OCI-M2 (cell line): ENCODE data around the gene HSF2BP.
"Not testable (repeated sequence)": the region's sequence is repeated elsewhere in the genome, so short reads cannot be mapped to it uniquely, and the experiment has no call there.

Experiments
- DNase-seq: peaks from one replicate; lab custom pipeline; 2025; ENCODE audit not compliant: unreplicated experiment; lab: John Stamatoyannopoulos, UW

The HSF2BP gene

DNA sequence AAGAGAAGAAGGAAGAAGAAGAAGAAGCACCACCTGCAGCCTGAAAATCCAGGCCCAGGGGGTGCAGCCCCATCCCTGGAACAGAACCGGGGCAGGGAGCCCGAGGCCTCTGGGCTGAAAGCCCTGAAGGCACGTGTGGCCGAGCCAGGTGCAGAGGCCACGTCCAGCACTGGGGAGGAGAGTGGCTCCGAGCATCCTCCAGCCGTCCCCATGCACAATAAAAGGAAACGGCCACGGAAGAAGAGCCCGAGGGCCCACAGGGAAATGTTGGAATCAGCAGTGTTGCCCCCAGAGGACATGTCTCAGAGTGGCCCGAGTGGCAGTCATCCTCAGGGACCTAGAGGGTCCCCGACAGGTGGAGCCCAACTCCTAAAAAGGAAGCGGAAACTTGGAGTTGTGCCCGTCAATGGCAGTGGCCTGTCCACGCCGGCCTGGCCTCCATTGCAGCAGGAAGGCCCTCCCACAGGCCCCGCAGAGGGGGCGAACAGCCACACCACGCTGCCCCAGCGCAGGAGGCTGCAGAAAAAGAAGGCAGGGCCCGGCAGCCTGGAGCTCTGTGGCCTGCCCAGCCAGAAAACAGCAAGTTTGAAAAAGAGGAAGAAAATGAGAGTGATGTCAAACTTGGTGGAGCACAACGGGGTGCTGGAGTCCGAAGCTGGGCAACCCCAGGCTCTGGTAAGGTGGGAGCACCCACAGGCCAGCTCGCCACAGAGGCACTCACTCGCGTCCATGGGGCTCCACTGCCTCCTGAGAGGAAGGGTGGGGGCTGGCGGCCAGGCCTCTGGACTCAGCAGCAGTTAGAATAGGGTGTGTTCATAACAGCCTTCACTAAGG is 28.5 kb upstream of the HSF2BP start:
- no peak for DNase-seq

DNA sequence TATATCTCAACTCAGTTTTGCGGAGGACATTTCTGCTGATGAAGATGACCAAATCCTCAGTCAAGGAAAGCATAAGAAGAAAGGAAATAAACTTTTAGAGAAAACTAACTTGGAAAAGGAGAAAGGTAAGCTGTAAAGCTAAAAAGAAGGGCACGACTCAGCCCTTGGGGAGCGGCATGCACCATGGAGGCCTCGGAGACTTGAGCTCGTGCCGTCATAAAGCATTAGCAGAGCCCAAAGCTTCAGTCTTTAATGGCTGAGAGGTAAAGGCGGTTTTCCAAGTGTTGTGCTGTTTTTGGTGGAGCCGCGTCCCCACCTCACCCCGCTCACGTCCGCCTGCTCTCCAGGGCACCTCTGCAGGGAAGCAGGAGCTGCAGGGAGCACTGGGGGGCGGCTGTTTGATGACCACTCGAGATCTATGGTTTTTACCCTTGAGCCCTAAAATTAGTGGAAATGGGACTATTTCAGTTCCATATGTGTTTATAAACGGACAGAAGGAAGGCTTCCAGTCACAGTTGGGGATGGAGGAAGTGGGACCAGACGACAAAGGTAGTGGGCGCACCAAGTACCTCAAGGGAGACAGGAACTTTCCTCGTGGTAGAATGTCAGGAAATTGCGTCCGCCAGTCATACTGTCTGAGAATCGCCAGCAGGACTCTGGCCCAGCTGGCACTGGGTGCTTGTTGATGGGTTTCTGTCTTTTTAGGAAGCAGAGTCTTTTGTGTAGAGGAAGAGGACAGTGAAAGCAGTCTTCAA is 27.7 kb upstream of the HSF2BP start:
- no peak for DNase-seq

DNA sequence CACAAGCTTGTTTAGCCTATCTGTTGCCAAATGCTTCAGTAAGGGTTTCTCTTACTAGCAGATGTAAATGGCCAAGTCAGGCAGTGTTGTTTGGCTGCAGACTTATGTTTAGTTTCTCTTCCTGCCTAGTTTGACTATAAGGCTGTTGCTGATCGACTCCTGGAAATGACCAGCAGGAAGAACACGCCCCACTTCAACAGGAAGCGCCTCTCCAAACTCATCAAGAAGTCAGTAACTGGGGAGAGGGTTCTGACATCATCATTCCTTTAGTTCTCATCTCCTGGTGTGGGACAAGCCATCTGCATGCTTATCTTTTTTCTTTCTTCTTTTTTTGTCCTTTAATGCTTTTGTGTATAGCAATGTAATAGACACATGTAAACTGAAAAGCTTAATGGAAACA is 25.1 kb upstream of the HSF2BP start:
- DNase-seq: no peak

DNA sequence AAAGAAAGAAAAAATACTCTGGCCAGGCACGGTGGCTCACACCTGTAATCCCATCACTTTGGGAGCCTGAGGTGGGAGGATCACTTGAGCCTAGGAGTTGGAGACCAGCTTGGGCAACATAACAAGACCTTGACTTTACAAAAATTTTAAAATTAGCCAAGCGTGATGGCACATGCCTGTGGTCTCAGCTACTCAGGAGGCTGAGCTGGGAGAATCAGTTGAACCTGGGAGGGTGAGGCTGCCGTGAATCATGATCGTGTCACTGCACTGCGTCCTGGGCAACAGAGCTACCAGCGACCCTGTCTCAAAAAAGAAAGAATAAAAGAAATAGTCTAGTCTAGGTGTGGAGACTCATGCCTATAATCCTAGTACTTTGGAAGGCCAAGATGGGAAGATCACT is 22.4 kb upstream of the HSF2BP start:
- no peak for DNase-seq

DNA sequence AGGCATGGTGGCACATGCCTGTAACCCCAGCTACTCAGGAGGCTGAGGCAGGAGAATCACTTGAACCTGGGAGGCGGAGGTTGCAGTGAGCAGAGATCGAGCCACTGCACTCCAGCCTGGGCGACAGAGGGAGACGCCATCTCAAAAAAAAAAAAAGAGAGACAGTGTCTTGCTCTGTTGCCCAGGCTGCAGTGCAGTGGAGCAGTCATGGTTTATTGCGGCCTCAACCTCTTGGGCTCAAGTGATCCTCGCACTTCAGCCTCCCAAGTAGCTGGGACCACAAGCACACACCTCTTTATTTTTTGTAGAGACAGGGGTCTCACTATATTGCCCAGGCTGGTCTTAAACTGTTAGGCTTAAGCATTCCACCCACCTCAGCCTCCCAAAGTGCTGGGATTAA is 21.1 kb upstream of the HSF2BP start:
- not testable (repeated sequence) for DNase-seq

DNA sequence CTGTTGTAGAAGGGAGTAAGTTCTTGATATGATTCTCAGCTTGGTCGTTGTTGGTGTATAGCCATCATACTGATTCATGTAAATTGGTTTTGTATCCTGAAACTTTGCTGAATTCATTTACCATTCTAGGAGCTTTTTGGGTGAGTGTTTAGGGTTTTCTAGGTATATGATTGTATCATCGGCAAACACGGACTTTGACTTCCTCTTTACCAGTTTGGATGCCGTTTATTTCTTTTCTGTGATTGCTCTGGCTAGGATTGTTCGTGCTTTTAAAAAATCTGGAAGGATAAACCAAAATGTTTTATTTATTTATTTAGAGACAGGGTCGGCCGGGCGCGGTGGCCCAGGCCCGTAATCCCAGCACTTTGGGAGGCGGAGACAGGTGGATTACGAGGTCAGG is 20.7 kb upstream of the HSF2BP start:
- no peak for DNase-seq

DNA sequence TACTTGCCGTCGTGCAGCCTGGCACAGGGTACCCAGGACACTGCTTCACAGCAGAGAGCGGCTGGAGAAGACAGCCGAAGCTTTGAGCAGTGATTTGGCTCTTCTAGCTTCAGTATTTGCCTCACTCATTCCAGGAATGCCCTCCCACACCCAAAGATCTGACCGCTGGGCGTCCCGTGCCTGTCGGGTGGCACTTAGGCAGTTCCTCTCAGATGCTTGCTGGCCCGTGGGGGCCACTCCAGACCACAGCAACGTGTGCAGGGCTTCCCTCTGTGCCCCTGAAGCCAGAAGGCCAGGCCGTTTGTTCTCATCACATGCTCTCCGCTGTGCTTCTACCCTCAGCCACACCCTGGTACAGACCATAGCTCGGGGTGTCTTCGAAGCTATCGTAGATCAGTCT is 17.1 kb upstream of the HSF2BP start:
- no peak for DNase-seq

DNA sequence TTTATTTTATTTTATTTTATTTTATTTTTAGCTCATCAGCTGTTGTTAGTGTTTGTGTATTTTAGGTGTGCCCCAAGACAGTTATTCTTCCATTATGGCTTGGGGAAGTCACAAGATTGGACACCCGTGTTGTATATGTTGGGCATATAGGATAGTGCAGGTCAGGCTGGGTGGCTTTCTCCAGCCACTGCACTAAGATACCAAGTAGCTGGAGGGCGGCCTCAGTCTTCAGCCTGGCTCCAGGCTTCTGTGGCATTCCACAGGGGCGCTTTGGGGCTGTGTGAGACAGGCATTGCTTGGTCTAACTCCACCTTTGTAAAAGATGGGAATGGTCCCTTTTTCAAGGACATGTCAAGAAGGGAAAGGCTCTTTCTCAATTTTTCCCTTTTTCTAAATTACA is 16.6 kb upstream of the HSF2BP start:
- no peak for DNase-seq

DNA sequence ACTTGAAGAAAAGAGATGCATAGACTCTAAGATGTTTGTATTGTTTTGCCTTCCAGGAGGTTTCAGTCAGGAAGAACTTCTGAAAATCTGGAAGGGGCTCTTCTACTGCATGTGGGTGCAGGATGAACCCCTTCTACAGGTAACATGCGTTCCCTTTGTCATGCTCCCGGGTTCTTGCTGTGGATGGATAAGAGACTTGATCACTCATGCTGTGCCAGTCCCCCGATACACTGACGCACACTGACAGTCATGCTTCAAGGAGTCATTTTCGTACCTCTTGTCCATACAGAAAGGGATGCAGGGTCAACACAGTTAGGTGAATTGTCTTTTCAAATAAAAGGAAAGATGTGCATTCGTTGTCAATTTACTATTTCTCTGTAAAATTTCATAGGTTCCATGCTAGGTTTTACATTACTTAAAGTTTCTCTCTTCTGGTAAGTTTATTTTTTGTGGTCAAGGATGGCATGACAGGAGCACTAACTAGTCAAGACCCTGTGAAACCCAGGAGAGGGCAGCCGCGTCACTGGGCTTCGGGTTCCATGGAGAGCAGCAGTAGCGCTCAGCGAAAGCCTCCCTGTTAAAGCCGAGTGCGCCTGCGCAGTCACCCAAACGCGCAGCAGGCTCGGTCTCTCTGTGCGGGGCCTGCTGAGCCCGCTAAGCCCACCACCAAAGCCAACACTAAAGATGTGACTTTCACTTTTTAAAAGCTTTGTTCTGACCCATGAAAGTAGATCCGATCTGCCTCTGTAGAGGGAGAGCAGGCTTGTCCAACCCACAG is 10.7 kb upstream of the HSF2BP start:
- DNase-seq: no peak

DNA sequence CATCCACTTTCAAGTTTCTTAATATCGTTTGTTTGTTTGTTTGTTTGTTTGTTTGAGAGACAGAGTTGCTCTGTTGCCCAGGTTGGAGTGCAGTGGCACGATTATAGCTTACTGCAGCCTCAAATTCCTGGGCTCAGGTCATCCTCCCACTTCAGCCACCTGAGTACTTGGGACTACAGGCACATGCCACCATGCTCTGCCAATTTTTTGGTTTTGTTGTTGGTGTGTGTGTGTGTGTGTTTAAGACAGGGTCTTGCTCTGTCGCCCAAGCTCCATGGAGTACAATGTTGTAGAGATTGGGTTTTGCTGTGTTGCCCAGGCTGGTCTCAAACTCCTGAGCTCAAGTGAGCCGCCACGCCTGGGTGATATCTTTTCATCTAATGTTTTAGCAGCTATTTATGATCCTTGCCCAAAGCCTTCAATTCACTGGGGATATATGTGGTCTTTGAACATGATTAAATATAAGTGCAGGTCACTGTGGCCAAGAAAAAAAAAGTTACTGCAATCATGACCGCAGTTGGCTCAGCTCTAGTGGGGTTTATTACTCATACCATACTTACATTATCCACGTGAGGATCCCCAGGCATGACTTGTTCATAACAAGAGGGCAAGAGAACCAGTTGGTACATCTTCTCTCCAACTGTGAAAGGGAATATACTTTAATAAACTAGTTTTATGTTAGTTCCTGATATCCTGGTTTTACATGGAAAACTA is 8.1 kb upstream of the HSF2BP start:
- DNase-seq: no peak

DNA sequence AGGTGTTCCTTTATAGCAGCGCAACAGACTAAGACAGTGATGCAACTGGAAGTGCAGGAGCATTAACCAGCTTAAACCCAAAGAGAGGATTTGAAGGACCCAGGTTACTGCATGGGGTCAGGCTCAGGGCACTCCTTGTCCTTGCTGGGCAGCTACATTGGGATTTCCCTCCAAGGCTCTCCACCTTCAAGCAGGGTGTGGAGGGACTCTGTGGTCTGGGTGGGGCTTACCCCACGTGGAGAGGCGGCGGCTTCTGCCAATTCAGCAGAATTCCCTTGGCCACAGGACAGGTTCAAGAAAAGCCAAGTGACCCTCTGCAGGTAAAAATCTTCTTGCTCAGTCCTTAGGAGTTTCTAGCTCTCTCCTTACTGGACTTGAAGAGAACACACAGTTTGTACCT is 6.6 kb upstream of the HSF2BP start:
- no peak for DNase-seq

DNA sequence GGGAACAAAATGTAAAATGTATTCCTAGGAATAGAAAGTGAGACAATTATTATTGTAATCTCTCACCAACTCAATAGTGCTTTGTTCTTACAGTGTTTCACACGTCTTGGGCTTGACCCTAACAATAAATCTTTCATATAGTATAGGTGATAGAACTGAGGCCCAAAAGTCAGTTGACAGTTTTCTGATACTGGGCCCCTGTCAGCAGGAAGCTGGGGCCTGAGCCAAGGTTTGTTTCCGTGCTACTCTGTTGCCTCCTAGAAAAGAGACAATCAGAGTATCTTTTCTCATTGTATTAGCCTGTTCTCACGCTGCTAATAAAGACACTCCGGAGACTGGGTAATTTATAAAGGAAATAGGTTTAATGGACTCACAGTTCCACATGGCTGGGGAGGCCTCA is 5.1 kb upstream of the HSF2BP start:
- no peak for DNase-seq

DNA sequence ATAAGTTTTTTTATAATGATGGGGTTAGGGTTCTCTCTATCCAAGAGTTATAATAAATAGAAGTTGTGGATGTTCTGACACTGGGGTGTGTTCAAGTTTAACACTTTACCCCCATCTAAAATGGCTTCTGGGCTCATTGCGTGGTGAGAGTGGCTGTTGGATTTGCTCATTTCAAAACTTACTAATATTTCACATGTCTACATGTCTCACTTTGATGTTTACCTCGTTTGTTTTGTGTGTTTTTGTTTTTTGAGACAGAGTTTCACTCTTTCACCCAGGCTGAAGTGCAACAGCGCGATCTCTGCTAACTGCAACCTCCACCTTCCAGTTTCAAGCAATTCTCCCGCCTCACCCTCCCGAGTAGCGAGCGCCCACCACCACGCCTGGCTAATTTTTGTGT is 3.7 kb upstream of the HSF2BP start:
- DNase-seq: no peak

DNA sequence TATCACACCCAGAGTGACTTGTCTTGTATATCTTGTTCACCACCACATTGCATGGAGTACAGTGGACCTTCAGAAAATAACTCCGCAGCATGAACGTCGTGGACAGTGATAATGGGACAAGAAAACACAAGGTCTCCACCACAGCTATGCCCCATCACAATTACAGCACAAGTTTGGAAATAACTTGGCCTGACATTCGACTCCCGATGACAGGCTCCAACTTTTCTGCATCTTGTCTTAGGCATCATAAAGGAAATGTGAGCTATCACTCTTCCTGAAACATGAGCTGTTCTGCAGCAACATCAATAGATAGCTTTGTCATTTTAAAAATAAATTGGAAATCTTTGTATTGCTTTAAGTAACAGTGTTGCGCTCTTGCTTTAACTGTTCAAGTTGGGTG is 3.0 kb upstream of the HSF2BP start:
- no peak for DNase-seq

DNA sequence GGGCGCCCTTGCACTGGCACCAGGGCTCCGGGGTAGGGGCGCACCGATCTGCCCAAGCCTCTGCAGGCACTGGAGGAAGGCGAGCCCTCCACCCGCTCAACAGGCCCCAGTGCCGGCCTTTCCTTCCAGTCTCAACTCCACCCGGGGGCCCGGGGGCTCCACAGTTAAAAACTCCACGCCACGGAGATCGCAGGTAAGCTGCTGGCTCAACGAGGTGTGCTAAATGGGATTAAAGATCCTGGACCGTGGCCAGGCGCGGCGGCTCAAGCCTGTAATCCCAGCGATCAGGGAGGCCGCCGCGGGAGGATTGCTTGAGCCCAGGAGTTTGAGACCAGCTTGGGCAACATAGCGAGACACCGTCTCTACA is 536 bp downstream of the HSF2BP start:
- DNase-seq: no peak

DNA sequence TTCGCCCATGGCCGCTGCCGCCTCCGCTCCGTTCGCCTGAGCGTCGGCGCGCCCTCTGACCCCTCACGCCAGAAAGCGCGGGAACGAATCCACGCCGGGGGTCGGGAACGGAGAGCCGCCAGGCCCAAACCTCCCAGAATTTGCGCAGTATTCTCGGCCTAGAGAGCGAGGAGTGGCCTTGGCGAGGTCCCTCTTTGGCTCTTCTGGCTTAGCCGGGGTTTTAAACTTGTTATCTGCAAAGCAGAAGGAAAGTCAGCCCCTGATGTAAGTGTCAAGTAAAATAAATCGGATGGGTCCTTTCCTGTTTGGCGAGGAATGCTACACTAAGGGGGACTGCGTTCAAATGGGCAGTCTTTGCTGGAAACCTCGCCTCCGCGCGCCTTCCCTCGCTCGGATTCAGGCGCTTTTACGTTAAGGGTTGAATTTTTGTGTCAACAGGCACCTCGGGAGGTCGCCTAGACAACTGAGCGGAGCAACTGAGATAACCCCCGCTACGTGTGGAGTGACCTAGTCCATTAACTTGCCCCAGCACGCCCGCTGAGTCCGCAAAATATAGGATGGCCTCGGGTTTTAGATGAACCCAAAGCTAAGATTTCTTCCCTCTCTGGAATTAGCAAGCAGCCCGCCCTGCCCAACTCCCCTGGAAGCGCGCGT is 1.1 kb downstream of the HSF2BP start:
- no peak for DNase-seq

DNA sequence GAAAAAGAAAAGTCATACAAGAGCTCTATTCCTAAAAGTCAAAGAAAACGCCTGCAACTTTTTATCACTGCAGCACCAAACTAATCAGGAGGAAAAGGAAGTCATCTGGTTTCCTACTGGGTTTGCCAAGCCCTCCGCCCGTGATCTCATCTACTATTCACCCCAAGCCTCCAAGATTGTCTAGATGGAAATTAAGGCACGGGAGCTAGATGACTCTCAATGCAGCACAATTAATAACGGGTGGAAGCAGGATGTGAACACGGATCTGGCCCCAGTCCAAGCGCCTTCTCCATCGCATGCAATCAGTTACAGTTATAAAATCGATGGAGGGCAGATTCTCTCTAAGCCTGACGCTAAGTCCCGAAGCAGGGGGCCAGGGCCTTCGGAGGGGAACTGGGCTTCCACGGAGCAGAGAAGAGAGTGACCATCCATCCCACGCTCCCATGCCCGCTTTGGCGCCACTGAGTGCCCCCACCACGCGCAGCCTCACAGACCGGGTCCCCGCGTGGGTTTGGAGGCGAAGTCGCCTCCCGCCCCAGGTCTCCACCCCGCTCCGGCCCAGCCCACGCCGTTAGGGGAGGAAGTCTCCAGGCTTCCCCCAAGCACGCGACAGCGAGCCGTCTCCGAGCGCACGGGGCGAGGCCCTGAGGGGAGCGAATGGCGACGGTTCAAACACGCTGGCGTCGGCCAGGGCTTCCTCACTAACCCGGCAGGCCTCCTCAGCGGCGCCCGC is 1.8 kb downstream of the HSF2BP start:
- no peak for DNase-seq

DNA sequence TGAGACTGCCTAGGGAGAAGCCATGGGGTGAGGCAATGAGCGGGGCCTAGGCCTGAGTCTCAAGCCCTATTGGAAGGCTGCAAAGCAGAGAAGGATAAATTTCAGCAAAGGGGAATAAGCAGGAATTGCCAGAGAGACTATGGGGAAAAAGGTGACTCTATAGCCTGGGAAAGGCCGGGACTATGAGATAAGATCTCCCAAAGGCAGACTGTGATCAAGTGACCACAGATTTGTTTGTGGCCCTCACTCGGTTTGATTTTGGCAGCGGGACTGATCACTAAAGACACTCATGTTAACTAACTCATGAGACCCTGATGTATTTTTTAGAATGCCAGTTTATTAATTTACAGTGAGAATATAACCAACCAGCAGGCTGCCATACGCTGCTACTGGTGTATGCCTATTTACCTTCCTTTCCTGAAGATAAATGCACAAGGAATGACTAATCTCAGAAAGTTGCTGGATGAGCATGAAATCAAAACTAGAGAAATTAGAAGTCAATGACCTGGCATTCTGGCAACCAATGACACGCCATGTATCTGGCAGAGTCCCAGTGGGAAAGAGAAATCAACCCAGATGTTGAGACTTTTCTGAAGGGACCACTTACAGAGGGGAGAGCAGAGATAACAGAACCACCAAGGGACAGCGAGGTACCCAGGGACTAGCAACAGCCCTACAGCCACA is 4.3 kb downstream of the HSF2BP start:
- no peak for DNase-seq

DNA sequence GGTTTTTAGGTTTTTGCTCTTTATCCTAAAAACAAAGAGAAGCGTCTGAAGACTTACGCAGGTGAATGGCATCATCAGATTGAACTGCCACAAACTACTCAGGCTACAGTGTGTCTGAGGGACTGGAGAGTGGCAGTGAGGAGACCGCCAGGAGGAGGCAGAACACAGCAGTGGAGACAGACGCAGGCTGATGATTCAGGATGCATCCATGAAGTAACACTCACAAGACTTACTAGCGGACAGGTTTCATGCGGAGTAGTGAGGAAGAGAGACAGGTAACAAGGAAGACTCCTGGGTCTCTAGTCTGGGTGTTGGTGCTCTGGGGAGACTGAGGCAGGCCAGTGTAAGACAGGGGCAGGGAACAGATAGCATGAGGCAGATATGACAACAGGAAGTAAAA is 5.7 kb downstream of the HSF2BP start:
- DNase-seq: no peak

DNA sequence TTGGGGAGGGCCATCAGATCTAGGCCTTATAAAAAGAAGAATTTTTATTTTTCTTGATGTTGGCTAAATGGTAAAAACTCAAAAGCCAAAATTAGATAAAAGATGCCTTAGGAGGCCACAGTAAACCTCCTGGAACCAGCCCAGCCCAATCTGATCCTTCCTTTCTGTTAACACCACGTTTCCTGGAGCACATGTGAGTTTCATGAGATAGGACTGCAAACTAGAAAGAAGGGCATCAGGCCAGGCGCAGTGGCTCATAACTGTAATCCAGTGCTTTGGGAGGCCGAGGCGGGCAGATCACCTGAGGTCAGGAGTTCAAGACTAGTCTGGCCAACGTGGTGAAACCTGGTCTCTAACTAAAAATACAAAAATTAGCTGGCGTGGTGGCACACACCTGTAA is 6.7 kb downstream of the HSF2BP start:
- no peak for DNase-seq
